ENCODE data around the gene DNM3.

The DNM3 gene

GRCh38 chr1:172410027-172410426, 568.7 kb downstream of the DNM3 start:
- Histone ChIP-seq H3K36me3 (ENCODE audit: control insufficient read depth, insufficient read depth, low read length) (no peaks in the 10 kb centered on the region), H3K9me3 (ENCODE audit: control insufficient read depth, low read length) (no peaks in the 10 kb centered on the region)

GRCh38 chr1:172411791-172412338, 570.6 kb downstream of the DNM3 start:
- H3K9me3 ChIP-seq (ENCODE audit: control insufficient read depth, low read length): no peaks in the 10 kb centered on the region
- no peak overlapping the region for H3K9ac ChIP-seq (ENCODE audit: low read length)
- H3K27me3 ChIP-seq (ENCODE audit: control insufficient read depth, insufficient read depth, low read length): no peaks in the 10 kb centered on the region

More at GRCh38 chr1:172410027-172410426, 568.7 kb downstream of the DNM3 start:
- Histone ChIP-seq H3K27me3 (ENCODE audit: control insufficient read depth, insufficient read depth, low read length) (no peaks in the 10 kb centered on the region), H3K4me1 (ENCODE audit: control insufficient read depth, insufficient read depth, low read length) (no peaks in the 10 kb centered on the region), H3K9ac (ENCODE audit: low read length) (no peak overlapping the region), H3K4me3 (ENCODE audit: low read length) (no peak overlapping the region)

GRCh38 chr1:172414331-172414730, 573.0 kb downstream of the DNM3 start:
- H3K36me3 ChIP-seq (ENCODE audit: control insufficient read depth, insufficient read depth, low read length): no peaks in the 10 kb centered on the region
- no peaks in the 10 kb centered on the region for H3K9me3 ChIP-seq (ENCODE audit: control insufficient read depth, low read length)
- no peaks in the 10 kb centered on the region for H3K27me3 ChIP-seq (ENCODE audit: control insufficient read depth, insufficient read depth, low read length)
- no peaks in the 10 kb centered on the region for H3K4me1 ChIP-seq (ENCODE audit: control insufficient read depth, insufficient read depth, low read length)
- no peak overlapping the region for H3K4me3 ChIP-seq (ENCODE audit: low read length)
- no peak overlapping the region for H3K9ac ChIP-seq (ENCODE audit: low read length)

More at GRCh38 chr1:172411791-172412338, 570.6 kb downstream of the DNM3 start:
- Histone ChIP-seq H3K36me3 (ENCODE audit: control insufficient read depth, insufficient read depth, low read length) (no peaks in the 10 kb centered on the region), H3K4me3 (ENCODE audit: low read length) (no peak overlapping the region), H3K4me1 (ENCODE audit: control insufficient read depth, insufficient read depth, low read length) (no peaks in the 10 kb centered on the region)

DNA sequence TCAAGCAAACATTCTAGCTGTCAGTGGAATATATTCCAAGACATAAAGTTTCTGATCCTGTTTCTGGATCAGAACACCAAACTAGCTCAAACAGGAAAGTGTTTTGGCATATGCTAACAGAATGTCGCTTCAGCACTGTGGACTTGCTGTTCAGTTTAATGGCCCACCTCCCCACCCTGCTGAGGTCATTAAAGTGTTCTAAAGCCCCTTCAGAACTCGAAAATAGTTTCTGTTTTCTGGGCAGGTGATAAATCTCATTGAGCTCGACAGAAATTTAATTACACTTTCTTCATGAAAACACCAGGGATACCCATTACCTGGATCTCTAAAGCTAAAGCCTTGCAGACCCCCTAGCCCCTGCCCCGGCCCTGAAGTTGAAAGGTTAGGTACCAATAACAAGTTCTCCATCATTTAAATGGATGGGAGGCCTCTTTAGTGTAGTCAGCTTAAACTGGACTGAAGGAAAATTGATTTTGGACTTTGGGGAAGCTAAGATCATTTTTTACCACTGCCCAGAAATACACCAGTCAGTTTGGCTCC, 575.3 kb downstream of the DNM3 start:
- Histone ChIP-seq H3K9me3 (ENCODE audit: control insufficient read depth, low read length) (no peaks in the 10 kb centered on the region), H3K4me1 (ENCODE audit: control insufficient read depth, insufficient read depth, low read length) (no peaks in the 10 kb centered on the region), H3K9ac (ENCODE audit: low read length) (no peak overlapping the region), H3K36me3 (ENCODE audit: control insufficient read depth, insufficient read depth, low read length) (no peaks in the 10 kb centered on the region), H3K27me3 (ENCODE audit: control insufficient read depth, insufficient read depth, low read length) (no peaks in the 10 kb centered on the region), H3K4me3 (ENCODE audit: low read length) (no peak overlapping the region)

- H3K36me3 ChIP-seq (ENCODE audit: control insufficient read depth, insufficient read depth, low read length): no peaks in the 10 kb centered on the region
Measured at GRCh38 chr1:172417557-172417956, 576.3 kb downstream of the DNM3 start.

GRCh38 chr1:172420385-172420784, 579.1 kb downstream of the DNM3 start, which contains the start of gene C1orf105:
Gene C1orf105 (plus strand): TSS chr1:172420685. CDS start chr1:172420886, 201 bp downstream.
- Histone ChIP-seq H3K9me3 (ENCODE audit: control insufficient read depth, low read length) (no peaks in the 10 kb centered on the region), H3K36me3 (ENCODE audit: control insufficient read depth, insufficient read depth, low read length) (no peaks in the 10 kb centered on the region), H3K4me3 (ENCODE audit: low read length) (no peak within 1 kb of the TSS), H3K27me3 (ENCODE audit: control insufficient read depth, insufficient read depth, low read length) (no peaks in the 10 kb centered on the region), H3K4me1 (ENCODE audit: control insufficient read depth, insufficient read depth, low read length) (no peaks in the 10 kb centered on the region), H3K9ac (ENCODE audit: low read length) (no peak within 1 kb of the TSS)

More at GRCh38 chr1:172417557-172417956, 576.3 kb downstream of the DNM3 start:
- Histone ChIP-seq H3K27me3 (ENCODE audit: control insufficient read depth, insufficient read depth, low read length) (no peaks in the 10 kb centered on the region), H3K9ac (ENCODE audit: low read length) (no peak overlapping the region), H3K9me3 (ENCODE audit: control insufficient read depth, low read length) (no peaks in the 10 kb centered on the region), H3K4me3 (ENCODE audit: low read length) (no peak overlapping the region), H3K4me1 (ENCODE audit: control insufficient read depth, insufficient read depth, low read length) (no peaks in the 10 kb centered on the region)

- no peak overlapping the region for H3K4me3 ChIP-seq (ENCODE audit: low read length)
- no peak overlapping the region for H3K9ac ChIP-seq (ENCODE audit: low read length)
- H3K36me3 ChIP-seq (ENCODE audit: control insufficient read depth, insufficient read depth, low read length): no peaks in the 10 kb centered on the region
- H3K27me3 ChIP-seq (ENCODE audit: control insufficient read depth, insufficient read depth, low read length): no peaks in the 10 kb centered on the region
- H3K4me1 ChIP-seq (ENCODE audit: control insufficient read depth, insufficient read depth, low read length): no peaks in the 10 kb centered on the region
- no peaks in the 10 kb centered on the region for H3K9me3 ChIP-seq (ENCODE audit: control insufficient read depth, low read length)
Measured at GRCh38 chr1:172421974-172422604, 580.8 kb downstream of the DNM3 start.

GRCh38 chr1:172423336-172423735, 582.0 kb downstream of the DNM3 start:
- Histone ChIP-seq H3K9me3 (ENCODE audit: control insufficient read depth, low read length) (no peaks in the 10 kb centered on the region), H3K36me3 (ENCODE audit: control insufficient read depth, insufficient read depth, low read length) (no peaks in the 10 kb centered on the region), H3K4me3 (ENCODE audit: low read length) (no peak overlapping the region), H3K4me1 (ENCODE audit: control insufficient read depth, insufficient read depth, low read length) (no peaks in the 10 kb centered on the region), H3K9ac (ENCODE audit: low read length) (no peak overlapping the region), H3K27me3 (ENCODE audit: control insufficient read depth, insufficient read depth, low read length) (no peaks in the 10 kb centered on the region)

DNA sequence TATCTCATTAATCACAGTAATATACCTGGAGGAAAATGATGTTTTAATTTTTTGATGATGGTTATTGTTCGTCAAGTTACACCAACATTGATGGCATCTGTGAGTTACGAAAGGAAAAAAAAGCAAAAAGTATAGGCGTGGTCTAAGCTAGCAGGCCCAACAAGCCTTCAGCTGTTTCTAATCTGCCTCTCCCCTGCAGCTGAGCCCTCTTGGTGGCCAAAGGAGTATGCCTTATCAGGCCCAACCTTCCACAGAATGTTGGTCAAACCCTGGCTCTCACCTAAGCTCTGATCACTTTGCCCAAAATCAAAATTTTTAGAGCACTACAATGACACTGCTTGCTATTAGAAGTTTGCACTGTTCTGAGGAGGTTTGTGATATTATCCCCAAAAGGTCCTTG, 584.0 kb downstream of the DNM3 start:
- Histone ChIP-seq H3K36me3 (ENCODE audit: control insufficient read depth, insufficient read depth, low read length) (no peaks in the 10 kb centered on the region), H3K27me3 (ENCODE audit: control insufficient read depth, insufficient read depth, low read length) (no peaks in the 10 kb centered on the region), H3K9me3 (ENCODE audit: control insufficient read depth, low read length) (no peaks in the 10 kb centered on the region), H3K4me1 (ENCODE audit: control insufficient read depth, insufficient read depth, low read length) (no peaks in the 10 kb centered on the region), H3K4me3 (ENCODE audit: low read length) (no peak overlapping the region), H3K9ac (ENCODE audit: low read length) (no peak overlapping the region)

GRCh38 chr1:172427191-172427590, 585.9 kb downstream of the DNM3 start:
- no peak overlapping the region for H3K9ac ChIP-seq (ENCODE audit: low read length)
- H3K27me3 ChIP-seq (ENCODE audit: control insufficient read depth, insufficient read depth, low read length): no peaks in the 10 kb centered on the region
- peaks cover 10% of the 10 kb centered on the region for H3K4me1 ChIP-seq (ENCODE audit: control insufficient read depth, insufficient read depth, low read length)
- H3K9me3 ChIP-seq (ENCODE audit: control insufficient read depth, low read length): no peaks in the 10 kb centered on the region
- no peaks in the 10 kb centered on the region for H3K36me3 ChIP-seq (ENCODE audit: control insufficient read depth, insufficient read depth, low read length)
- H3K4me3 ChIP-seq (ENCODE audit: low read length): no peak overlapping the region

DNA sequence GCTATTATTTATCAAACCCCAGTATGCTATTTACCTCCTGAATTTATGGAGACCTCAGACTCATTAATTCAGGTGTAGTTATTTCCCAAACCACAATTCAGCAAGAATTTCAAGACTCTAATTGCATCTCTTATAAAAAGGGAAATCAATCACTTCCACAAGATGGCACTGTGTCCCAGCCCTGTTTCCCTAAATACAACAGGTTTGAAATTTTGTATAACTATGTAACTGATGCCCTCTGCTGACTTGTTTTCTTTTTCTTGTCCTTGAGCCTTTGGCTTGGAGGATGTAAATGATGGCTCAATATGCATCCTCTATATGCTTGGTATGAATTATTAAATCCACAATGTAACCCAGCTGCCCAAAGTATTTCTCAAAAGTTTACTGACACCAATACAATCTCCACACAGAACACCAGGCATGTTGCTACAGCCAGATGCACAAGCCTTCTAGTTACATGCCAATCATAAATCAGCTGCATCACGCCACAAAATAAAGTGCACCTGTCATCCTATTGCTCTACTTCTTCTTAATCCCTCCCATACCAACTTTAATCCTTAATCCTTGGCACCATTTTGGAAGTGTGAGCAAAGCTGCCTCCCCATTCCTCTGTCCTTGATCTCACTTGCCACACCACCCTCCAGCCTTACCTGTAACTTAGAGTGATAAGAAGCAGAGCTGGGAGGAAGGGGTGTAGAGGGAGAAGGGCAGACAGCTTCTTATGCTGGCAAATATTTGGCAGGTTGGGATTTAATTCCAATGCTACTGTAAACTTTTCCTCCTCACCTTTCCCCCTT, 588.2 kb downstream of the DNM3 start:
- Histone ChIP-seq H3K9ac (ENCODE audit: low read length) (no peak overlapping the region), H3K9me3 (ENCODE audit: control insufficient read depth, low read length) (no peaks in the 10 kb centered on the region), H3K36me3 (ENCODE audit: control insufficient read depth, insufficient read depth, low read length) (no peaks in the 10 kb centered on the region), H3K27me3 (ENCODE audit: control insufficient read depth, insufficient read depth, low read length) (no peaks in the 10 kb centered on the region), H3K4me1 (ENCODE audit: control insufficient read depth, insufficient read depth, low read length) (peaks cover 13% of the 10 kb centered on the region), H3K4me3 (ENCODE audit: low read length) (no peak overlapping the region)

DNA sequence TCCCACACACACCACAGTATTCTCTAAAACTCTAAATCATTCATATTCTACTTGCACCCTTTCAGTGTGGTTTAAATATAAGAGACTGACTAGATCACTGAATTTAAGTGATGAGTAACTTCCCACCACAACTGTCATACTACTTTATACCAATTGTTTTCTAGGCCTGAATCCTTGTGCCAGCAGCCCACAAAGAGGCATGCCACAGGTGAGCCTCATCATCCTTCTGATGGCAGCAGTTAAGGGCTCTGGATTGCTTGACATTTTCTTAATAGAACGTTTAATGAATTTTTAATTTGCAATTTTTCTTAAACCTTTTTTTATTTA, 588.8 kb downstream of the DNM3 start:
- H3K36me3 ChIP-seq (ENCODE audit: control insufficient read depth, insufficient read depth, low read length): no peaks in the 10 kb centered on the region

More for the DNA sequence above, 588.8 kb downstream of the DNM3 start:
- no peaks in the 10 kb centered on the region for H3K27me3 ChIP-seq (ENCODE audit: control insufficient read depth, insufficient read depth, low read length)
- H3K4me1 ChIP-seq (ENCODE audit: control insufficient read depth, insufficient read depth, low read length): peaks cover 13% of the 10 kb centered on the region
- H3K9ac ChIP-seq (ENCODE audit: low read length): no peak overlapping the region
- H3K9me3 ChIP-seq (ENCODE audit: control insufficient read depth, low read length): no peaks in the 10 kb centered on the region
- no peak overlapping the region for H3K4me3 ChIP-seq (ENCODE audit: low read length)

Data from mucosa of stomach (tissue), 1 donor.